ENCODE measurements around the gene PRPF40A. TPM values are rescaled to one million over a fixed set of nuclear protein-coding genes. Genes with fewer than 3 reads are reported as not detected.

Gene PRPF40A
- total and polyA plus RNA-seq, 2 of the 8 experiments (the other 6 are each of a cell fraction or from before 2014, with no cell fraction given): 85.5 to 176 TPM

- peaks cover 6 to 87% (median 44%) of the 10 kb centered on the region in 4 experiments; a peak in 7 of 8 replicates for H3K36me3 ChIP-seq (ENCODE audit: control insufficient read depth in 2 of 4, insufficient read depth in 4 of 4, low read length in 3 of 4)
- no peak overlapping the region for H4K8ac ChIP-seq (ENCODE audit: extremely low read depth, insufficient read depth, low read length)
- no peak overlapping the region for H3K4me2 ChIP-seq (ENCODE audit: insufficient read depth in 1 of 2, low read depth in 2 of 2, low read length in 2 of 2)
- no peak overlapping the region for H2AFZ ChIP-seq (ENCODE audit: low read length)
- FAIRE-seq: no peak
- H4K5ac ChIP-seq (ENCODE audit: insufficient read length, low read depth, low read length): no peak overlapping the region
- H3K14ac ChIP-seq (ENCODE audit: insufficient read length): no peak overlapping the region
- H3K4me3 ChIP-seq (ENCODE audit: extremely low read depth in 1 of 4, insufficient read depth in 2 of 4, low read depth in 3 of 4, low read length in 4 of 4): no peak overlapping the region
- TF ChIP-seq SIX5 (IDR thresholded peaks at IDR 0.05; ENCODE audit: low read depth, low read length): no peak
- TF ChIP-seq POU5F1 (IDR thresholded peaks at IDR 0.05; ENCODE audit: low read depth, low read length): no peak
- TF ChIP-seq POLR2AphosphoS5 (IDR thresholded peaks at IDR 0.05; ENCODE audit: low read depth, low read length): no peak
- TF ChIP-seq NRF1 (IDR thresholded peaks at IDR 0.05; ENCODE audit: low read depth, low read length): no peak
- TF ChIP-seq MAFK (IDR thresholded peaks at IDR 0.05; ENCODE audit: low read depth, low read length): no peak
- no peaks in the 10 kb centered on the region for H3K27me3 ChIP-seq (replicated peaks in 1 of 4; ENCODE audit: control insufficient read depth in 3 of 4, extremely low read depth in 1 of 4, insufficient read depth in 3 of 4, low read length in 3 of 4)
- H2BK5ac ChIP-seq (ENCODE audit: low read depth, low read length): no peak overlapping the region
- WGBS, 2 experiments (ENCODE audit: extremely low coverage in 1 of 2, insufficient coverage in 1 of 2, insufficient read length in 1 of 2, insufficient replicate concordance in 2 of 2, low coverage in 1 of 2, low lambda C conversion rate in 2 of 2, missing lambda C conversion rate in 1 of 2): 90% methylated on average over 2 of the region's 2 CpGs; no CpG with 5 or more reads in 1 of the 2 experiments
- H3K27ac ChIP-seq (ENCODE audit: low read depth, low read length): no peak overlapping the region
- H4K20me1 ChIP-seq (replicated peaks in 1 of 2; ENCODE audit: control insufficient read depth in 1 of 2, insufficient read depth in 2 of 2, low read length in 2 of 2): peaks cover 0 to 3% of the 10 kb centered on the region in 2 experiments
- no peak overlapping the region for H3K23ac ChIP-seq (ENCODE audit: insufficient read length)
- H2BK15ac ChIP-seq (ENCODE audit: low read length): no peak overlapping the region
- ChIA-PET CTCF (ENCODE audit: partially characterized antibody) (no interaction called here), POLR2A (ENCODE audit: partially characterized antibody) (no interaction called here)
- no peak overlapping the region for H4K91ac ChIP-seq (replicated peaks; ENCODE audit: insufficient read length, low read length)
- H3K9me3 ChIP-seq (ENCODE audit: insufficient read depth in 2 of 2, low read depth in 1 of 2, low read length in 1 of 2): 0 out of 4 replicates have a peak, but pooled peaks cover 2 to 3% of the 10 kb centered on the region in 2 experiments
- no peak for DNase-seq (ENCODE audit: low read depth in 1 of 2, low spot score in 2 of 2)
- H3K79me1 ChIP-seq (ENCODE audit: low read depth, low read length): no peaks in the 10 kb centered on the region
- H3K56ac ChIP-seq (replicated peaks; ENCODE audit: insufficient read length, low read depth, low read length): no peak overlapping the region
- no peak overlapping the region for H3K18ac ChIP-seq (ENCODE audit: extremely low read depth, low read length)
- no peak overlapping the region for H2BK12ac ChIP-seq (ENCODE audit: low read depth, low read length)
- H3K23me2 ChIP-seq (ENCODE audit: low read depth, low read length): no peaks in the 10 kb centered on the region
- no peaks in the 10 kb centered on the region for H3K4me1 ChIP-seq (replicated peaks in 1 of 4; ENCODE audit: control insufficient read depth in 3 of 4, insufficient read depth in 4 of 4, low read length in 3 of 4)
- no peak overlapping the region for H2BK120ac ChIP-seq (replicated peaks; ENCODE audit: low read depth, low read length)
- no peak overlapping the region for H3K4ac ChIP-seq (replicated peaks; ENCODE audit: insufficient read length, low read depth, low read length)
- peaks cover 0 to 15% of the 10 kb centered on the region in 2 experiments; a peak in 2 of 4 replicates for H3K79me2 ChIP-seq (ENCODE audit: control insufficient read depth in 1 of 2, insufficient read depth in 2 of 2, low read length in 2 of 2)
- H2BK20ac ChIP-seq (ENCODE audit: low read length): no peak overlapping the region
- H3K9ac ChIP-seq (replicated peaks in 1 of 4; ENCODE audit: extremely low read depth in 1 of 4, low read depth in 3 of 4, low read length in 3 of 4): no peak overlapping the region
- H2AK5ac ChIP-seq (ENCODE audit: low read depth, low read length): no peak overlapping the region
These were observed 38.5 kb downstream of the PRPF40A start for GRCh38 chr2:152678808-152679207.

Data from H1 (cell line).